GM12892 (cell line): ENCODE results near the gene PPP1R12C.
"Not testable (repeated sequence)": the region's sequence is repeated elsewhere in the genome, so short reads cannot be mapped to it uniquely, and the experiment has no call there.

ENCODE experiments used
- DNase-seq: peaks from one replicate; pipeline ENCODE4 v3.0.0; 2011; ENCODE audit not compliant: insufficient read length
- FAIRE-seq: peaks from 2 replicates; lab custom pipeline; 2011; peaks lifted over from hg19 to GRCh38; lab: Jason Lieb, UNC
- POLR2A ChIP-seq: IDR thresholded peaks from 2 replicates; pipeline ENCODE4 v1.6.1; 2011; ENCODE audit warnings: low read depth, low read length, control low read depth
- POLR2AphosphoS5 ChIP-seq: IDR thresholded peaks from 2 replicates; pipeline ENCODE4 v1.6.1; 2011; ENCODE audit warnings: low read depth, low read length, control low read depth
- TAF1 ChIP-seq: IDR thresholded peaks from 2 replicates; pipeline ENCODE4 v1.6.1; 2011; ENCODE audit warnings: low read depth, mild to moderate bottlenecking, control low read depth, low read length, borderline replicate concordance

PPP1R12C gene

DNA sequence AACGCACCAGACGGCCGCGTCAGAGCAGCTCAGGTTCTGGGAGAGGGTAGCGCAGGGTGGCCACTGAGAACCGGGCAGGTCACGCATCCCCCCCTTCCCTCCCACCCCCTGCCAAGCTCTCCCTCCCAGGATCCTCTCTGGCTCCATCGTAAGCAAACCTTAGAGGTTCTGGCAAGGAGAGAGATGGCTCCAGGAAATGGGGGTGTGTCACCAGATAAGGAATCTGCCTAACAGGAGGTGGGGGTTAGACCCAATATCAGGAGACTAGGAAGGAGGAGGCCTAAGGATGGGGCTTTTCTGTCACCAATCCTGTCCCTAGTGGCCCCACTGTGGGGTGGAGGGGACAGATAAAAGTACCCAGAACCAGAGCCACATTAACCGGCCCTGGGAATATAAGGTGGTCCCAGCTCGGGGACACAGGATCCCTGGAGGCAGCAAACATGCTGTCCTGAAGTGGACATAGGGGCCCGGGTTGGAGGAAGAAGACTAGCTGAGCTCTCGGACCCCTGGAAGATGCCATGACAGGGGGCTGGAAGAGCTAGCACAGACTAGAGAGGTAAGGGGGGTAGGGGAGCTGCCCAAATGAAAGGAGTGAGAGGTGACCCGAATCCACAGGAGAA, 1.9 kb downstream of the PPP1R12C start:
- DNase-seq: no peak

GRCh38 chr19:55114566-55115145, 2.8 kb downstream of the PPP1R12C start:
- DNase-seq: no peak
- TF ChIP-seq POLR2AphosphoS5 (no peak), POLR2A (no peak), TAF1 (no peak)
- no peak for FAIRE-seq

More for the DNA sequence above, 1.9 kb downstream of the PPP1R12C start:
- no peak for FAIRE-seq
- TF ChIP-seq POLR2AphosphoS5 (no peak), POLR2A (no peak)

GRCh38 chr19:55113570-55114039, 3.8 kb downstream of the PPP1R12C start:
- DNase-seq (peak; percentile 36), FAIRE-seq (no peak)
- TF ChIP-seq POLR2AphosphoS5 (no peak), POLR2A (no peak), TAF1 (no peak)

- peak; percentile 14 for FAIRE-seq
- TF ChIP-seq TAF1 (no peak), POLR2A (no peak), POLR2AphosphoS5 (no peak)
- DNase-seq: peak; percentile 51
Observed at GRCh38 chr19:55112777-55113569, 4.5 kb downstream of the PPP1R12C start.

DNA sequence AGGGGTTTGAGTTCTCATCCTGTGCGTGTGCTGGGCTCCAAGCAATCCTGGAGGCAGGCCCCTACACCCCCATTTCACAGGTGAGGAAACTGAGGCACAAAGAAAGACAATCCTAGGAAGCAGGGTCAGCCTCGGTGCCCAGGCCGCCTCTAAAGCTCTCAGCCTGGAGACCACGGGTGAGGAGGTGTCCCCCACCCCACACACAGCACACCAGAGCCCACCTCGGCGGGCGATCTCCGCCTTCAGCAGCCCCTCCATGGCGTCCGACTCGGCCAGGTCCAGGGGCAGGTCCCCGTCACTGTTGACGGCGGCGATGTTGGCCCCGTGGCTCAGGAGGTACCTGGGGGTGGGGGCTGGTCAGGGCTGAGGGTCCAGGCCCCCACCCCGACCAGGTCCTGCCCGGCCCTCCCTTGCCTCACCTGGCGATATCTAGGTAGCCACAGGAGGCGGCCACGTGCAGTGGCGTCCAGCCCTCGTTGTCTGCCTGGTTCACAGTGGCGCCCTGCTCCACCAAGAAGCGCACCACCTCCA, 5.1 kb downstream of the PPP1R12C start:
- TF ChIP-seq TAF1: no peak
- TF ChIP-seq POLR2AphosphoS5: no peak
- no peak for TF ChIP-seq POLR2A
- FAIRE-seq (no peak), DNase-seq (peak; percentile 11)

DNA sequence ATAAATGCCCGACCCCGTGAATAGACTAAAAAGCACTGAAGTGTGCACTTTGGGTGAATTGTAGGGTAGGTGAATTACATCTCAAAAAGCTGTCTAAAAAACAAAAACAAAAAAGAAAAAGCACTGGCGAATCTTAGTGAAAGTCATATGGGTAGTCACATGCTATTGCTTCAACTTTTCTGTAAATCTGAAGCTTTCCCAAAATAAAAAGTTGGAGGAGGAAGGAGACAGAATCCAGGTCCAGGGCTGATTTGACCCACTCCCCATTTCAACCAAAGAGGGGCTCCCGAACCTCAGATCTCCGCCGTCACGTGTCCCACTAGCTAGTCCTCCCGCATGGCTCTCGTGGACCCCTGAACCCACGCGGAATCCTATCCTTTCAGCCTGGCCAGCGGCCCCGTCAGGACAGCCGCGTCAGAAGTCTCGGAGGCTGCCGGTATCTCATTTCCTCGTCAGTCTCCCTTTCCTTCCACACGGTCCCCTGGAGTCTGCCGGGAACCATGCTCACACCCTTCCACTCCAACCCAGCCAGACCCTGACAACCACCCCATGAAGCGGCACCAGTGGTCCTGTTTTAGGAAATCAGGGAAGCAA, 6.1 kb downstream of the PPP1R12C start:
- DNase-seq (no peak), FAIRE-seq (no peak)
- no peak for TF ChIP-seq POLR2AphosphoS5
- TF ChIP-seq TAF1: no peak
- TF ChIP-seq POLR2A: no peak

DNA sequence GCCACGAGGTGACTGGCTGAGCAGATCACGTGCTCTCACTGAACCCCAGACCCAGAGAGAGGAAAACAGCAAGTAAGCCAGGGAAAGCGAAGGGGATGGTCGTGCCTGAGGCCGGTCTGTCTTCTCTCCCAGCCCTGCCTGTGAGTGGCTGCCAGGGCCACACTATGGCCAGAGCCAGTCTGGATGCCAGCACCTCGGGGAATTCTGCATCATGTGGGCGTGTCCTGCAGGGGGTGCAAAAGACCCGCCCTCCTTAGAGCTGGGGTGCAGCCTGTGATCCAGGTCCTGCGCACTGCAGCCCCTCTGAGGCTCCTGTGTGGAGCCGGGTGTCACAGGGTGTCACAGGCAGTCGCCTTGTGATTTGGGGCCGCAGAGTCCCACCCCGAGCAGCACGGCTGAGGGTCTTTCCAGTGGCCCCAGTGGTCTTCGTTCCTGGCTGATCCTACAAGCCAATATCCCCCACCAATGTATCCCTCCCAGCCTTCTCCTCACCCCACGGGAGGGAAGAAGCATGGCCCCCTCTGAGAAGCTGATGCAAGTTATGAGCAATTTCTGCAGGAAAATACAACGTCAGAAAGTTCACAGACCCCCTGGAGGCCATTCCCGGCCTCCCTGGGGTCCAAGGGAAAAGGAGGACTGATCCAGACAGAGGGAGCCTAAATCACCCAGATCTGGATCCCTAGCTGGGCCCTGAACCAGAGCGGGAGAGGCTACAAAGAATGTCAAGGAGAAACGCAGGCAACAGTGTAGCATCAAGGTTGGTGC, 7.7 kb downstream of the PPP1R12C start:
- FAIRE-seq (no peak), DNase-seq (peak; percentile 16)
- TF ChIP-seq POLR2AphosphoS5: no peak
- TF ChIP-seq POLR2A: no peak
- no peak for TF ChIP-seq TAF1

- not testable (repeated sequence) for DNase-seq, FAIRE-seq
Observed at GRCh38 chr19:55107252-55107651, 10.2 kb downstream of the PPP1R12C start.

DNA sequence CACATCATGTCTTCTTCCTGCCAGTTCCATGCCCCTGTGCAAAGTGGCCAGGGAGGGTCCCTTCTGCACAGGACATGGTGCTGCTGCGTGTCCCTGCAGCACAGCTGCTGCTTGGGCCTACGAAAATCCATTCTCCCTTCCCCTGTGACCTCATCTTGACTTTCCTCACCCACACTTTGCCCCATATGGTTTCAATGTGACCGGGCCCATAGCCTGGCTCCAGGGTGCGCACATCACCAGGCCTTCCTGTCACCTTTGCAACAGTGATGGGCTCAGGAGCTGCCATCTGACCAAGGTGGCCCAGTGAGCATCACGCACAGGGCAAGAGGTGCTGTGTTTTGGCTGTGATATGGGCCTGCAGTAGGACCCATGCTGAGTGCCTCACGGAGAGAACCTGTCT, 10.8 kb downstream of the PPP1R12C start:
- FAIRE-seq (no peak), DNase-seq (no peak)
- no peak for TF ChIP-seq POLR2A
- no peak for TF ChIP-seq TAF1
- TF ChIP-seq POLR2AphosphoS5: no peak

DNA sequence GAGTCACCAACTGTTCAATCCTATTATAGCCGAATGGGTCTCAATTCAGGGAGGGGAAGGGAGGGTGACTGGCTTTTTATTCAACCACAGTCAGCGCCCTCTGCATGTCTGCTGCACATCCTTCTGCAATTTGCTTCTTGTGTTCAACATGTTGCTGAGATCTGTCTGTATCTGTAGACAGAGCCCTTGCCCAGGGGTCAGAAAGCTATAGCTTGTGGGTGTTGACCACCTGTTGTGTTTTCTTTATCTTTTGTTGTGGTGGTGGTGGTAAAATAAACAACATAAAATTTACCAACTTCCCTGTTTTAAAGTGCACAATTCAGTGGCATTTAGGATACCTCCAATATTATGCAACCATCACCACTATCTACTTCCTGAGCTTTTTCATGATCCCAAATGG, 12.2 kb downstream of the PPP1R12C start:
- no peak for FAIRE-seq
- DNase-seq: no peak
- TF ChIP-seq POLR2AphosphoS5: no peak
- no peak for TF ChIP-seq TAF1
- no peak for TF ChIP-seq POLR2A

GRCh38 chr19:55103190-55103589, 14.2 kb downstream of the PPP1R12C start:
- DNase-seq: no peak
- no peak for FAIRE-seq

DNA sequence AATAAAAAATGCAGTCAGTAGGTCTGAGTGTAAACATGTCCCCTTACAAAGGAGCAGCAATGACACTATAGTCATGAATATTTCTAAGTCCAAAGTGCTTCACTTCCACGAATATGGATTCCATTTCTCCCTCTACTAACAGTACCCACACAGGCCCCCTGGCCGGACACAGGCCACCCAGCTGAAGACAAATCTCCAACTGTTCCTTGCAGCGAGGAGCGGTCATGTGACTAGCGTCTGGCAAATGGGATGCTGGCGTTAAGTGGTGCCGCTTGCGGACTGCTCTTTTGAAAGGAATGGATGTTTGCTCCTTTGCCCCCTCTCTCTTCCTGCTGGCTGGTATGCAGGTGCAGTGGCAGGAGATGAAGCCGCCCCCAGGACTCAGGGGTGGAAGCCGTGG, 16.2 kb downstream of the PPP1R12C start:
- DNase-seq (no peak), FAIRE-seq (no peak)
- TF ChIP-seq TAF1 (no peak), POLR2AphosphoS5 (no peak), POLR2A (no peak)

More at GRCh38 chr19:55103190-55103589, 14.2 kb downstream of the PPP1R12C start:
- TF ChIP-seq POLR2A (no peak), TAF1 (no peak), POLR2AphosphoS5 (no peak)
